ENCODE results near the gene SRC.

Gene SRC

DNA sequence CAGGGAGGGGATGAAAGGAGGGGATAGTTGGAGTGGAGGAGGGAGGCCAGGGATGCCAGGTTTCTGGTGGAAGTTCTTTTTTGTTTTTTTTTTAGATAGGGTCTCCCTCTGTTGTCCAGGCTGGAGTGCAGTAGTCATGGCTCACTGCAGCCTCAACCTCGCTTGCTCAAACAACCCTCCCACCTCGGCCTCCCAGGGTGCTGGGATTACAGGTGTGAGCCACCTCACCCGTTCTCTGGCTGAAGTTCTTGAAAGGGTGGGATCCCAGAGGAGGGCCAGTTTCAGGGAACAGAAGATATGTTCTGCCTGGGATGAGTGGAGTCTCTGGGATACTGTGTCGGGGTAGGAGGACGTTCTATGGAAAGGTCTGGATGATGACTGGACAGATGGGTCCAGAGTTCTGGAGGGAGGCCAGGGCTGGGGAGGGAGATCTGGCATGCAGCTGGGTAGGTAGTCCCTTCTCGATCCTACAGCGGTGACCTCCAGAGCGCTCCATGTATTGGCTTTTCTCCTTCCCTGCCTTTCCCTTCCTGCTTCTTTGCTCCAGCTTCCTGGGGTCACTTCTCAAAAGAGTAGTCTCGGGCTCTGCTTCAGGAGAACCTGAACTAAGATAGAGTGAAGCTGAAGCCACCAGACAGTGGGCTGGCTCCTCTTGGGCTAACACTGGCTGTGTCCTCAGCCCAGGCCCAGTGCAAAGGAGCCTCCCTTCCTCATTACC lies 12.7 kb upstream of the SRC start:
- TF ChIP-seq, protein P1, sequence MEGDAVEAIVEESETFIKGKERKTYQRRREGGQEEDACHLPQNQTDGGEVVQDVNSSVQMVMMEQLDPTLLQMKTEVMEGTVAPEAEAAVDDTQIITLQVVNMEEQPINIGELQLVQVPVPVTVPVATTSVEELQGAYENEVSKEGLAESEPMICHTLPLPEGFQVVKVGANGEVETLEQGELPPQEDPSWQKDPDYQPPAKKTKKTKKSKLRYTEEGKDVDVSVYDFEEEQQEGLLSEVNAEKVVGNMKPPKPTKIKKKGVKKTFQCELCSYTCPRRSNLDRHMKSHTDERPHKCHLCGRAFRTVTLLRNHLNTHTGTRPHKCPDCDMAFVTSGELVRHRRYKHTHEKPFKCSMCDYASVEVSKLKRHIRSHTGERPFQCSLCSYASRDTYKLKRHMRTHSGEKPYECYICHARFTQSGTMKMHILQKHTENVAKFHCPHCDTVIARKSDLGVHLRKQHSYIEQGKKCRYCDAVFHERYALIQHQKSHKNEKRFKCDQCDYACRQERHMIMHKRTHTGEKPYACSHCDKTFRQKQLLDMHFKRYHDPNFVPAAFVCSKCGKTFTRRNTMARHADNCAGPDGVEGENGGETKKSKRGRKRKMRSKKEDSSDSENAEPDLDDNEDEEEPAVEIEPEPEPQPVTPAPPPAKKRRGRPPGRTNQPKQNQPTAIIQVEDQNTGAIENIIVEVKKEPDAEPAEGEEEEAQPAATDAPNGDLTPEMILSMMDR (IDR thresholded peaks at IDR 0.05; ENCODE audit: low read depth, low read length, missing control alignments), result no peak
- DNase-seq (ENCODE audit: low read depth), result no peak
- no peak overlapping the region for H3K4me3 ChIP-seq (ENCODE audit: low read depth, low read length)
- in situ Hi-C loops (cut with HindIII; ENCODE audit: low sequenced_read_pairs), result loop anchor here (5.0 kb wide), 1 partner anchor 64 kb away; no protein-coding TSS in a partner anchor

DNA sequence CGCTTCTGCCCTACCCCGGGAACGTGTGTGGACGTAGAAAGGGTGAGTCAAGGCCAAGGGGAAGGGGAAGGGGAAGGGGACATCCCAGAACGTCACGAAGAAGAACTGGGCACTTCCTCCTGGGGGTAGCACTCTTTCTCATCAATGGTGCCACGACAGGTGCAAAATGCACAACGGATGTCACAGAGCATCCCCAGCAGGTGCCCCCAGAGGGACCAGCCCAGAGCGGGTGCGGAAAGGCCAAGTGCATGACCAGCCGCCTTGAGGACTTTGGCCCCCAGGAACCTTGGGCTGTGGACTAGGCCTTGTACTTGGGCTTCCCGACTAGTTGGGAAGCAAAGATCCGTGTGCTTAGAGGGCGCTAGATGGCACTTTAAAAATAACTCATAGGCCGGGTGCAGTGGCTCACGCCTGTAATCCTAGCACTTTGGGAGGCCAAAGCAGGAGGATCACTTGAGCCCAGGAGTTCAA lies 12.1 kb upstream of the SRC start:
- no peak overlapping the region for H3K4me3 ChIP-seq (ENCODE audit: low read depth, low read length)
- TF ChIP-seq, protein P1 (IDR thresholded peaks at IDR 0.05; ENCODE audit: low read depth, low read length, missing control alignments), result no peak
- in situ Hi-C loops (cut with HindIII; ENCODE audit: low sequenced_read_pairs), result loop anchor here (5.0 kb wide), 1 partner anchor 63 kb away; no protein-coding TSS in a partner anchor
- no peak for DNase-seq (ENCODE audit: low read depth)

DNA sequence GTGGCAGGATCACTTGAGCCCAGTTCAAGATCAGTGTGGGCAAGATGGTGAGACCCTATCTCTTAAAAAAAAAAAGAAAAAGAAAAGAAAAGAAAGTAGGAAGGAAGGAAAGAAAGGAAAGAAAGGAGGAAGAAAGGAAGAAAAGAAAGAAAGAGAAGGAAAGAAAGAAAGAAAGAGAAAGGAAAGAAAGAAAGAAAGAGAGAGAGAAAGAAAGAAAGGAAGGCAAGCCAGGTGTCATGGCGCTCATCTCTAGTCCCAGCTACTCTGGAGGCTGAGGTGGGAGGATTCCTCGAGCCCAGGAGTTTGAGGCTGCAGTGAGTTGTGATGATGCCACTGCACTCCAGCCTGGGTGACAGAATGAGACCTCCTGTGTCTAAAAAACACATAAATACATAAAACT lies 11.5 kb upstream of the SRC start:
- in situ Hi-C loops (cut with HindIII; ENCODE audit: low sequenced_read_pairs), result loop anchor here (5.0 kb wide), 1 partner anchor 63 kb away; no protein-coding TSS in a partner anchor
- no peak for DNase-seq (ENCODE audit: low read depth)
- TF ChIP-seq, protein P1 (IDR thresholded peaks at IDR 0.05; ENCODE audit: low read depth, low read length, missing control alignments), result no peak
- H3K4me3 ChIP-seq (ENCODE audit: low read depth, low read length), result no peak overlapping the region

DNA sequence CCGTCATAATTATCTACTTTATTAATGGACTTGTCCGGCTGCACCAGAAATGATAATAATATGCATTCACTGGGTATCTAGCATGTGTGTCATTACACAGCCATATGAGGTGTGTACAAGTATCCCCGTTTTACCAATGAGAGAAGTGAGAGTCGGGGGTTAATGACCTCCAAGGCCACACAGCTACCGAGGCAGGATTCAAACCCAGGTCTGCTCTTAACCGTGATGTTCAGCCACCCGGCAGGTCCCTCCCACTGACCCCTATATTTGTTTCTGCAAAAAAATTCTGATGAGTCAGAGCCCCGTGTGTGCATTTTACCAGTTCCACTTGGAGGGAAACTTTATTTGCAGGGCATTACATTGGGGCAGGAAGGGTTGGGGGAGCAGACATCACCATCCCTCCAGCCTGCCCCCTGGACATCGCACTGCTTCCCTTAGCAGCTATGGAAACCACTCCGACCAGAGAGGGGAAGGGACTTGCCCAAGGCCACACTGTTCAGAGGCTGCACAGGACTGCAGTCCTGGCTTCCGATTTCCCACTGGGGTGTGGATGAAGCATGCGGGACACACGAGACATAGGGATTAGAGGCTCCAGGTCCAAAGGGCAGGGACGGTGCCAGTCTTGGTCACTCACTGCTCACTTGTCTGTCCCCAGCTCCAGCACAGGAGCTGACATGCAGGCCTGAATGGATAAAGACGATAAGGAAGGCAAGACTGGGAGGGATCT lies 10.1 kb upstream of the SRC start:
- H3K4me3 ChIP-seq (ENCODE audit: low read depth, low read length), result no peak overlapping the region
- no peak for DNase-seq (ENCODE audit: low read depth)
- TF ChIP-seq, protein P1 (IDR thresholded peaks at IDR 0.05; ENCODE audit: low read depth, low read length, missing control alignments), result no peak
- in situ Hi-C loops (cut with HindIII; ENCODE audit: low sequenced_read_pairs), result no loop called here

DNA sequence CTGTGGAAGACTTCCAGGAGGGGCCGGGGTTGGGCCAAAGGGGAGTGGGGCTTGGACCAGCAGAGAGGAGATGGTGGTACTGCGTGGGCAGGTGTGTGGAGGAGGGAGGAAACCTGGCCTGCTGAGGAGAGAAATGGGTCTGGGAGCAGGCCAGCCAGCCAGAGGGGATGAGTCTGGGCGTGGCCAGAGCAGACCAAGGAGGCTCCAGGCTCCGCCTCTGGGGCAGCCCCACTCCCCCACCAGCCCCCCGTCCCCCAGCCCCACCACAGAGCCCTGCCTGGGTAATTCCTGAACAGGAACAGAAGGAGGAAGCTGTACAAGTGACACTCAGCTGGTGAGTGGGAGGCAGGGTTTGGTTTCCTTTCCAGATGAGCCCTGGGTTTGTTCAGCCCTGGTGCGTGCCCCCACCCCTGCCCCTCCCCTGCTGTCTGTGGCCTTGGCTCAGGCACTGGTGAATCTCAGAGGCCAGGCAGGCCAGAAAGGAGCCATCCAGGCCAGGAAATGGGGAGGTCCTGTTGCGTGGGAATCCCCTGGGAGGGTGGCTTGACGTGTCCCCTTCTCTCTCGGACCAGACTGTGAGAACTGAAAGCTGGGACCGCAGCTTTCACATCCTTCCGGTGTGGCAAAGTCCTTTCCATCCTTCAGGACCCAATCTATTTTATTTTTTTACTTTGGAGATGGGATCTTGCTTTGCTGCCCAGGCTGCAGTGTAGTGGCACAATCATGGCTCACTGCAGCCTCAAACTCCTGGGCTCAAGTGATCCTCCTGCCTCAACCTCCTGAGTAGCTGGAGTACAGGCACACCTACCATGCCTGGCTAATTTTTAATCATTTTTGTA lies 9.4 kb upstream of the SRC start:
- DNase-seq (ENCODE audit: low read depth), result no peak
- H3K4me3 ChIP-seq (ENCODE audit: low read depth, low read length), result no peak overlapping the region
- TF ChIP-seq, protein P1 (IDR thresholded peaks at IDR 0.05; ENCODE audit: low read depth, low read length, missing control alignments), result no peak
- in situ Hi-C loops (cut with HindIII; ENCODE audit: low sequenced_read_pairs), result no loop called here
